GM03348 (cell line): Measurements from ENCODE around the gene ST3GAL3.

Experiments used
- DNase-seq: peaks from one replicate; pipeline ENCODE4 v3.0.0; 2012; ENCODE audit warnings: low spot score

The ST3GAL3 gene

DNA sequence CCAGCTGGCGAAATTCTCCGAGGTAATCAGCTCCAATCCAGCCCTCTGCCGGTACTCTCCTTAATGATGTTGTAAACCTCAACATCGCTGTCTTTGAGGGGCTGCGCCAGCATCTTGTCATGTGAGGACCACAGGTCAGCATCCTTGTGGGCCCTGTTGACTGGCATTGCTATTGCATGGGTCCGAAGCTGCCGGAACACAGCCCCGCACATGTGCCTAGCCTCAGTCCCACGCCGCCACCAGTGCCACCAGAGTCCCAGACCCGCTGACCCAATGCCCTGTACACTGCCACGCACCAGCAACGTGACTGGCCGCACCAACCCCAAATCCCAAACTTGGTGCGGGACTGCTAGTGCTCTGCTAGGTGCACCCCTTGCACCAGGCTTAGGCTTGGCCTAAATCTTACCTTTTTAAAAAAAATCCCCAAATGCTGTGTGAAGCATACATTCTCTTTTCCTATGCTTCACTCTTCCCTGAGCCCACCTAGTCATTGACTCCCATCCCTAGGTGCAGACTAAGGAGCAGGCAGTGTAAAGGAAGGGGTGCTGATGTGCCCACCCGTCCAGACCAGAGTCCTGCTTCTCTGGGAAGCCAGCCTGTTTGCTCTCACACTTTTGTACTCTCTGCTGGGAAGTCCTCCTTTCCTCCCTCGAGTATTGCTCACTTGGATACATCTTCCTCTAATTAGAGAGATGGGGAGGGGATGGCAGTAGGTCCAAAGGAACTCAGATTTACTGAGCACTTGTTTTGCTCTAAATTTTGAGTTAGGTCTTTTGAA is 144.4 kb downstream of the ST3GAL3 start:
- no peak for DNase-seq

- peak; percentile 67 for DNase-seq
Observed at GRCh38 chr1:43853161-43853921, 146.0 kb downstream of the ST3GAL3 start.

DNA sequence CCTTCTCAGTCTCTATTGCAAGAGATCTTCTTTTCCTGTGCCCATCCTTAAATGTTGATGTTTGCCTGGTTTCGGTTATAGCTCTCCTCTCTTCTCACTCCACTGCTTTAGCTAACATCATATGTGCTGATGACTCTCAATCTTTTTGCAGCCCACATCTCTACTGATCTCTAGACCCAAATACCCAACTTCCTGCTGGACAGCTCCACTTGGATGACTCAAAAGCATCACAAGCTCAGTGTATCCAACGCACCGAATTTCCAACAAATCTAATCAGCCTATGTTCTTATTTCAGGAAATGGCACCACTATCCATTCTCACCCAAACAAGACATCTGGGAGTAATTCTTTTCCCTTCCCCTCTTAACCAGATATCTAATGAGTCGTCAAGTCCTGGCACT is 147.1 kb downstream of the ST3GAL3 start:
- DNase-seq, result no peak

DNA sequence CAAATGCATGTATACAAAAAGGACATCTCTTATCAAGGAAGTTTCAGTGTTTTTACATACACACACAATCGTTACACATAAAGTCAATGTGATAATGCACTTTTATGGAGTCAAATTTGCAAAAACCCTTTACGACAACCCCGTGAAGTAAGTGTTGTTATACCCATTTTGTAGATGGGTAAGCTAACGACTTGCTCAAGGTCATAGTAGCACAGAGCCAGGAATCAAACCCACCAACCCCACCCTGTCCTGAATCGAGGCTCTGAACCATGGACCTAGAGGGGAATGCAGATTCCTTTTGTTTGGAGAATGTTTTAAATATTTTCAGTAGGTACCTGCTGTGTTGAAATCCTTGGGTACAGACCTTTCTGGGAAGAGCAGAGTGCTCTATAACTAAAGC is 148.9 kb downstream of the ST3GAL3 start:
- DNase-seq, result no peak

- no peak for DNase-seq
Observed at GRCh38 chr1:43857163-43857562, 149.8 kb downstream of the ST3GAL3 start.

GRCh38 chr1:43858324-43858723 is 151.0 kb downstream of the ST3GAL3 start:
- peak; percentile 93 for DNase-seq

GRCh38 chr1:43861337-43861736 is 154.0 kb downstream of the ST3GAL3 start:
- DNase-seq, result peak; percentile 36

DNA sequence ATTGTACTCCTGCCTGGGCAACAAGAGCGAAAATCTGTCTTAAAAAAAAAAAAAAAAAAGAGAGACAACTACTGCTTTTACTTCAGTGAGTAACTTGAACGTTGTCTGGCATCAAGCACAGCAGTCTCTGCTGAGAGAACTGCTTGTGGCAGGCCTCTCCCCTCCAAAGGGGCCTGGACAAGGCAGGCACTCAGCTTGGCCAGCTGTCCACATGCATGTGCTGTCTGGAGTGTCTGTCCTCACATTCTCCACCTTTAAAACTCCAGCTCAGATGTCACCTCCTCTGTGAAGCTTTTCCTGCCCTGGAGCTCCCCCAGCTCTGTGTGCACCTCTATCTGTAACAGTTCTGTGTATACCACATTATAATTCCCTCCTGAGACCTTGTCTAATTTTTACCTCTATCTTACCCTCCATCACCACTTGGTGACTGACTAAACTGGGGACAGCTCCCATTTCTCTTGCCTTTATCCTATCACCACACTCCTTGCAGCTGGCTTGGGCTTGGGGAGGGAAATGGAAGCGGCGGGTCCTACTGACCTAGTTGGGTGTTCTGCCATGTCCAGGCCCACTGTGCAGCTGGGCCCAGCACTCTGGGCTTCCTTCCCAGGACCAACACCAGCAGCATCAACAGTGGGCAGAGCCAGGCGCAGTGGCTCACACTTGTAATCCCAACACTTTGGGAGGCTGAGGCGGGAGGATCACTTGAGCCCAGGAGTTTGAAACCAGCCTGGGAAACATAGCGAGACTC is 154.8 kb downstream of the ST3GAL3 start:
- no peak for DNase-seq

DNA sequence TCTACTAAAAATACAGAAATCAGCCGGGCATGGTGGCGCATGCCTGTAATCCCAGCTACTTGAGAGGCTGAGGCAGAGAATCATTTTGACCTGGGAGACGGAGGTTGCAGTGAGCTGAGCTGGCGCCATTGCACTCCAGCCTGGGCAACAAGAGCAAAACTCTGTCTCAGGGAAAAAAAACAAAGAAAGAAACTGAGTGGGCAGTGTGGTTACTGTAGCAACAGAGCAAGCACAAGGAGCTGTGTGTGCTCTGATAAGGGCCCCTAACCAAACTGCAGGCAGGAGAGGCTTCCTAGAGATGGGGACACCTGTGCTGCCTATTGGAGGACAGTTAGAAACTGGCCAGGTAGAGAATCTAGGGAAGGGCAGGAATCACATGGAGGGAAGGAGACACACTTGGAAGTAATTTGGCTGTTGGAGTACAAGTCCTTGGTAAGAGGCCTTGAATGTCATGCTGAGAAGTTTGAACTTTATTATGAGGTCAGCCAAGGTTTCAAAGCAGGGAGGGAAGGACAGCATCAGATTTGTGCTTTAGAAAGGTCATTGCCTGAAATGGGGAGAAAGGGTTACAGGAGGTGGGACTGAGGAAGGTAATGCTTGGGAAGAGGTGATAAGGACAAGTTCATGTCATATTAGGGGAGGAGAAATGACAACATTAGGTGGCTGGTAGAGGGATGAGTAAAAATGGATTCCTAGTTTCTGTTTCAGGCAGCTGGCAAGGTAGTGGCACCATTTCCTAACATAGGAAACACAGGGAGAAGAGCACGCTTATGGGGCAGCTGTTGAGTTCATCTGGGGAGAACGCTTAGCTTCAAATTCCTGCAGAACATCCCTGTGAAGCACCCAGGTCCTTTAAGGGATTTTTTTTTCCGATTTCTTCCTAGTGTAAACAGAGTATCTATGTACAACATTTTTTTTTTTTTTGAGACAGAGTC is 157.0 kb downstream of the ST3GAL3 start:
- DNase-seq, result no peak

GRCh38 chr1:43866201-43866600 is 158.9 kb downstream of the ST3GAL3 start:
- no peak for DNase-seq

GRCh38 chr1:43867976-43868740 is 160.8 kb downstream of the ST3GAL3 start:
- peak; percentile 58 for DNase-seq

DNA sequence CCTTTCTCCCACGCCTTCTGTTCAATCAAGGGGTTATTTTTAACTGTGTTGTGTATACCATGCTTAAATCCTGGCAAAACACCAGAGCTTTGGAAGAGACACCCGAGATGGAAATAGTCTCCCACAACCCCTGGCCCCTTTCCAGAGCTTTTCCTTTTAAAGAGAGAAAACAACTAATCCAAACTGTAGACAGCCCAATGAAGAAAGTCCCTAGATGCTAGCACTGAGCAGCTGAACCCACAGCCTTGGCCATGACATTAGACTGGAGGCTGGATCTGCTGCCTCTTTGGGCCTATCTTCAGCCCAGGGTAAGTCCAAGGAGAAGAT is 161.4 kb downstream of the ST3GAL3 start:
- peak; percentile 19 for DNase-seq

GRCh38 chr1:43870306-43870705 is 163.0 kb downstream of the ST3GAL3 start:
- DNase-seq, result no peak

- no peak for DNase-seq
Observed at GRCh38 chr1:43871181-43871910, 164.0 kb downstream of the ST3GAL3 start.

DNA sequence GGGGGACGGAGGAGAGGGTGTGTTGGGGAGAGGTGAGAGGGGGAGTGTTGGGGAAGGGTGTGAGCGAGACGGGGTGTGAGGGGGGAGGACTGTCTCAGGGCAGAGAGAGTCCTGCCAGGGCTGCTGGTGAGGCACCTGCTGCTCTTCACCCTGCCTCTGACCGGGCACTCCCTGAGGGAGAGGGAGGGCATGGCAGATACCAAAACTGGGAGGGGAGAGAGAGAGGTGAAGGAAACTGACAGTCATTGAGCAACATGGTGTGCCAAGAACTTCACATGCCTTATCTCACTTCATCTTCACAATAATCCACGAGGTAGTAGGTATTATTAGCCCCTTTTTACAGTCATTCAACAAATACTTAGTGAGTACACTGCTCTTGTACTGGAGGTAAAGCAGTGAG is 164.9 kb downstream of the ST3GAL3 start:
- DNase-seq, result no peak

- DNase-seq, result no peak
Observed at GRCh38 chr1:43873851-43874250, 166.5 kb downstream of the ST3GAL3 start.

DNA sequence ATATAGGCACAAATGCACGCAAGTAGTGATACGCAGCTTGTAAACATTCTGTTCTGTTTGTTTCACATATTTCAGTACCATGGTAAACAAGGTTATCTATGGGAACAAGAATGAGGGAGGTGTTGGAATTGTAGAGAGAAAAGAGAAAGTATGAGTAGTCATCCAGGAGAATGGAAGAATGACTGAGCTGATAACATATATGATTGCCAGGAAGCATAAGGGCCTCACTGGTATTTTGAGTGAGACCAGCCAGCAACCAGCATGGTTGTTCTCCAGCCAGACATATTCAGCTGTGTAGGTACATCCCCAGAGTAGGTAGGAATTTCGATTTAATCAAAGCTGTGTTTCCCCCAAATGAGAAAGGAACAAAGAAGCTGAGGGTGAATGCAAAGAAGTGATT is 167.4 kb downstream of the ST3GAL3 start:
- DNase-seq, result no peak

GRCh38 chr1:43875331-43875730 is 168.0 kb downstream of the ST3GAL3 start:
- no peak for DNase-seq

DNA sequence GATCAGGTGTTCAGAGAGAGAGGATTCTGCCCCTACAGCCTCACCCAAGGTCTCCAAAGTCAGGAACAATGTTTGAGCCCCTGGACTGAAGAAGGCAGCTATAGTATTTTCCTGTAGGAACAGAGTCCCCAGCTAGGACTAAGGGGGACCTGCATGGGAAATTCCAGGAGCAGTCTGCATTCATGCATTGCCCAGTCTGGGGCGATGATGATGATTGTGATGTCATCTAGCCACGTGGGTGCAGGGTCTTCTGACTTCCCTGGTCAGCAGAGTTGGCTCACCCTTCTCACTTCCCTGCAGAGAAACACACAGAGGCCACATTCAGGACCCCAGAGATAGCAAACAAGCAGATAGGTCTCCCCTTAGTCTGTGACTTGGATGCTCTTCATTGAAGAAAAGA is 169.8 kb downstream of the ST3GAL3 start:
- no peak for DNase-seq

DNA sequence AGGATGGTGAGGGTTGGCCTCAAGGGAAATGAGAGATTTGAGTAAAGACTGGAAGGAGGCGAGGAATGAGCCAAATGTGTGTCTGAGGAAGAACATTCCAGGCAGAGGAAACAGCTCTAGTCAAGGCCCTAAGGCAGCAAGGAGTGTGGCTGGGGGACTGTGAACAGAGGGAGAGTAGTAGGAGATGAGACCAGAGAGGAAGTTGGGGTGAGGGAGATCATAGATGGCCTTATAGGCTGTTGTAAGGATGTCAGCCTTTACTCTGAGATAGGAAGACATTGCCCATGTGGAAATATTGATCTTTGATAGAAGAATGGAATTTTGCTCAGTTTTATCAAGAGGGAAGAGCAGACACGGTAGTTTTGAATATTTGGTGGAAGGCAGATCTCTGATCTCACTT is 171.1 kb downstream of the ST3GAL3 start:
- no peak for DNase-seq
